ENCODE results near the gene CACNA2D1. TPM values are rescaled to one million over a fixed set of nuclear protein-coding genes. Genes with fewer than 3 reads are reported as not detected.

Gene CACNA2D1
- total RNA-seq, 2 donors from 2014 or later, result 5.4 to 32.0 TPM

- no peaks in the 10 kb centered on the region for H3K4me1 ChIP-seq
- no peak overlapping the region for H3K27ac ChIP-seq
- DNase-seq, result no peak
- intact Hi-C loops (cut with DNase I), result no loop called here
- no peak for ATAC-seq
- H3K4me3 ChIP-seq, result no peak overlapping the region
- TF ChIP-seq, protein P1, sequence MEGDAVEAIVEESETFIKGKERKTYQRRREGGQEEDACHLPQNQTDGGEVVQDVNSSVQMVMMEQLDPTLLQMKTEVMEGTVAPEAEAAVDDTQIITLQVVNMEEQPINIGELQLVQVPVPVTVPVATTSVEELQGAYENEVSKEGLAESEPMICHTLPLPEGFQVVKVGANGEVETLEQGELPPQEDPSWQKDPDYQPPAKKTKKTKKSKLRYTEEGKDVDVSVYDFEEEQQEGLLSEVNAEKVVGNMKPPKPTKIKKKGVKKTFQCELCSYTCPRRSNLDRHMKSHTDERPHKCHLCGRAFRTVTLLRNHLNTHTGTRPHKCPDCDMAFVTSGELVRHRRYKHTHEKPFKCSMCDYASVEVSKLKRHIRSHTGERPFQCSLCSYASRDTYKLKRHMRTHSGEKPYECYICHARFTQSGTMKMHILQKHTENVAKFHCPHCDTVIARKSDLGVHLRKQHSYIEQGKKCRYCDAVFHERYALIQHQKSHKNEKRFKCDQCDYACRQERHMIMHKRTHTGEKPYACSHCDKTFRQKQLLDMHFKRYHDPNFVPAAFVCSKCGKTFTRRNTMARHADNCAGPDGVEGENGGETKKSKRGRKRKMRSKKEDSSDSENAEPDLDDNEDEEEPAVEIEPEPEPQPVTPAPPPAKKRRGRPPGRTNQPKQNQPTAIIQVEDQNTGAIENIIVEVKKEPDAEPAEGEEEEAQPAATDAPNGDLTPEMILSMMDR (IDR thresholded peaks at IDR 0.05), result no peak
- TF ChIP-seq POLR2A (IDR thresholded peaks at IDR 0.05), result no peak
- no peaks in the 10 kb centered on the region for H3K9me3 ChIP-seq
- 77 to 81% methylated on average over 1 of the region's 1 CpG for WGBS, 2 donors
- no peaks in the 10 kb centered on the region for H3K36me3 ChIP-seq (replicated peaks in 1 of 2; ENCODE audit: insufficient read depth in 1 of 2, low read depth in 2 of 2)
- H3K27me3 ChIP-seq, result no peaks in the 10 kb centered on the region
Observed at GRCh38 chr7:82347808-82348207, 95.8 kb downstream of the CACNA2D1 start.

DNA sequence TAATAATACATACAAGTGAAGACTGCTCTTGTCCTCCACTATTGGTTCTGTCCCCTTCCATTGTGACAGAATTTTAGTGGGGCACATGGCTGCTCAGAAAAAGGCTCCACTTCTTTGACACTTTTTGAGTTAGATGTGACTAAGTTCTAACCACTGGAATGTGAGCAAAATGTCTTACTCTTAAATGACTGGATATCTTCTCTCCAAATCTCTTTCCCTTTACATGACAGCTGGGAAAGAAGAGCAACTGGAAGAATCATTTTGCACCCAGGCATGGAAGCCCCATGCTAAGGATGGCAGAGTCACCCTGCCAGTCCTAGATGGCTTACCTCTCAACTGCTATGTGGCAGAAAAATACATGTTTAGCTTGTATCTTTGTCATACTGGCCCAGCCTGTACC lies 97.7 kb downstream of the CACNA2D1 start:
- ATAC-seq (no peak), DNase-seq (no peak)
- Histone ChIP-seq H3K4me3 (no peak overlapping the region), H3K27ac (no peak overlapping the region), H3K27me3 (no peaks in the 10 kb centered on the region), H3K4me1 (no peaks in the 10 kb centered on the region), H3K9me3 (no peaks in the 10 kb centered on the region), H3K36me3 (replicated peaks in 1 of 2; ENCODE audit: insufficient read depth in 1 of 2, low read depth in 2 of 2) (no peaks in the 10 kb centered on the region)
- TF ChIP-seq, protein P1 (IDR thresholded peaks at IDR 0.05), result no peak
- no peak for TF ChIP-seq POLR2A (IDR thresholded peaks at IDR 0.05)
- intact Hi-C loops (cut with DNase I), result no loop called here

DNA sequence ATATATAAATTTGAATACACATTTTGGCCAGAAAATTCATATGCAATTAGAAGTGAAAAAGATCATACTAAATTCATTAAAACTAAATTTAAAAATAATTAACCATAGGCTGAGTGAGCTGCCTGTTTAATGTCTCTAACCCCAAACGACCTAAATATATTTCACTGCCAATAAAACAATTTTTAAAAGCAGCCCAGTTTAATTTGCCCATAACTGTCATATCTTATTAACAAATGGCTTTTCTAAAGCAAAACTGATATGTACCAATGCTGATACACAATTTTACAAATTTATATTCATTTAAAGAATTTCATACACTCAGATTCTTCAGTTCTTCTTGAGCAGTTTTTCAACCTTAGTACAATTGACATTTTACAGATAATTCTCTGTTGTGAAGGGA lies 99.9 kb downstream of the CACNA2D1 start:
- intact Hi-C loops (cut with DNase I), result no loop called here
- Histone ChIP-seq H3K27ac (no peak overlapping the region), H3K27me3 (no peaks in the 10 kb centered on the region), H3K36me3 (replicated peaks in 1 of 2; ENCODE audit: insufficient read depth in 1 of 2, low read depth in 2 of 2) (no peaks in the 10 kb centered on the region), H3K4me1 (no peaks in the 10 kb centered on the region), H3K9me3 (no peaks in the 10 kb centered on the region), H3K4me3 (no peak overlapping the region)
- TF ChIP-seq, protein P1 (IDR thresholded peaks at IDR 0.05), result no peak
- no peak for TF ChIP-seq POLR2A (IDR thresholded peaks at IDR 0.05)
- 28 to 32% methylated on average over 1 of the region's 1 CpG for WGBS, 2 donors
- no peak for ATAC-seq
- no peak for DNase-seq

GRCh38 chr7:82339958-82340357 lies 103.6 kb downstream of the CACNA2D1 start:
- H3K4me3 ChIP-seq, result no peak overlapping the region
- WGBS, 2 donors, result 52 to 81% methylated on average over 1 of the region's 1 CpG
- H3K27ac ChIP-seq, result no peak overlapping the region
- TF ChIP-seq POLR2A (IDR thresholded peaks at IDR 0.05), result no peak
- TF ChIP-seq, protein P1 (IDR thresholded peaks at IDR 0.05), result no peak
- no peaks in the 10 kb centered on the region for H3K4me1 ChIP-seq
- no peaks in the 10 kb centered on the region for H3K36me3 ChIP-seq (replicated peaks in 1 of 2; ENCODE audit: insufficient read depth in 1 of 2, low read depth in 2 of 2)
- intact Hi-C loops (cut with DNase I), result no loop called here
- H3K27me3 ChIP-seq, result no peaks in the 10 kb centered on the region
- DNase-seq, result no peak
- no peaks in the 10 kb centered on the region for H3K9me3 ChIP-seq
- ATAC-seq, result no peak

DNA sequence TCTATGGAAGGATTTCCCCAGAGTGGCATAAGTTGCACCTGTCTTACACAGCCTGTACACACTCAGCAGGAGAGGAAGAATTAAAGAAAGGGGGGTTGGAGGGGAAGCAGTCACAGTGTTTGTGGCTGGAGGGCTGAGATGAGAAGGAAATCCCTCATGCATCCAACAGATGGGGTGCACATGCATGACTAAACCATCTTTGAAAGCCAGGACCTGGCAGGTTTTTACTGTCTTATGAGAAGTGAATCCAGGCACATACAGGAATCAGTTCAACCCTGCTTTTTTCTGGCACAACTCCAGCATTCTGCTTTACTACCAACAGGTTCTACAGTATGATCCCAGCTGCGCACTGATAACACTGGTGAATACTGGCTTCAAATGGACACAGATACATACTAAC lies 107.7 kb downstream of the CACNA2D1 start:
- peak; percentile 33 for ATAC-seq
- Histone ChIP-seq H3K4me3 (no peak overlapping the region), H3K27me3 (no peaks in the 10 kb centered on the region), H3K36me3 (replicated peaks in 1 of 2; ENCODE audit: insufficient read depth in 1 of 2, low read depth in 2 of 2) (no peaks in the 10 kb centered on the region), H3K9me3 (no peaks in the 10 kb centered on the region), H3K4me1 (no peaks in the 10 kb centered on the region), H3K27ac (no peak overlapping the region)
- intact Hi-C loops (cut with DNase I), result no loop called here
- DNase-seq, result peak in 3 of 4 donors; percentile 19 to 52 (median 28)
- 60 to 61% methylated on average over 1 of the region's 1 CpG for WGBS, 2 donors
- no peak for TF ChIP-seq POLR2A (IDR thresholded peaks at IDR 0.05)
- TF ChIP-seq, protein P1 (IDR thresholded peaks at IDR 0.05), result no peak
